H9 (cell line): Measurements from ENCODE around the gene CLRN3. TPM values are rescaled to one million over a fixed set of nuclear protein-coding genes. Genes with fewer than 3 reads are reported as not detected.

ENCODE experiments used
- DNase-seq: peaks from one replicate; pipeline ENCODE4 v3.0.0-alpha.2; 2017
- H2AFZ ChIP-seq: one replicate; pipeline ENCODE4 v1.6.1; 2013; ENCODE audit warnings: mild to moderate bottlenecking, low read length, control low read depth, moderate library complexity
- H2AK5ac ChIP-seq: 2 replicates; pipeline ENCODE4 v1.6.1; 2013; ENCODE audit warnings: low read length, control low read depth, mixed read lengths; ENCODE audit not compliant: insufficient read length
- H2BK120ac ChIP-seq: one replicate; pipeline ENCODE4 v1.6.1; 2013; ENCODE audit warnings: low read depth, mild to moderate bottlenecking, low read length, control low read depth, inconsistent platforms; ENCODE audit not compliant: poor library complexity, severe bottlenecking
- H2BK12ac ChIP-seq: 2 replicates; pipeline ENCODE4 v1.6.1; 2013; ENCODE audit warnings: low read length, control low read depth, mixed read lengths, low read depth; ENCODE audit not compliant: insufficient read length
- H2BK15ac ChIP-seq: 2 replicates; pipeline ENCODE4 v1.6.1; 2013; ENCODE audit warnings: low read depth, low read length, control low read depth
- H2BK20ac ChIP-seq: one replicate; pipeline ENCODE4 v1.6.1; 2013; ENCODE audit warnings: low read depth, mild to moderate bottlenecking, low read length, control low read depth, inconsistent platforms; ENCODE audit not compliant: poor library complexity, severe bottlenecking
- H2BK5ac ChIP-seq: 2 replicates; pipeline ENCODE4 v1.6.1; 2013; ENCODE audit warnings: low read length, control low read depth, mixed read lengths; ENCODE audit not compliant: insufficient read length
- H3K14ac ChIP-seq: 2 replicates; pipeline ENCODE4 v1.6.1; 2013; ENCODE audit warnings: low read length, control low read depth; ENCODE audit not compliant: insufficient read depth
- H3K18ac ChIP-seq: 2 replicates; pipeline ENCODE4 v1.6.1; 2013; ENCODE audit warnings: low read depth, mild to moderate bottlenecking, mixed read lengths, low read length, control low read depth; ENCODE audit not compliant: insufficient read length
- H3K23ac ChIP-seq: 2 replicates; pipeline ENCODE4 v1.6.1; 2013; ENCODE audit warnings: low read length, control low read depth, mixed read lengths, low read depth; ENCODE audit not compliant: insufficient read length
- H3K23me2 ChIP-seq: 2 replicates; pipeline ENCODE4 v1.6.1; 2013; ENCODE audit warnings: low read depth, mild to moderate bottlenecking, mixed read lengths, low read length, control low read depth; ENCODE audit not compliant: insufficient read length, poor library complexity, severe bottlenecking
- H3K27ac ChIP-seq: 2 replicates; pipeline ENCODE4 v1.5.1; 2013; ENCODE audit warnings: low read length, control low read depth, mixed read lengths, low read depth; ENCODE audit not compliant: insufficient read length
- H3K27me3 ChIP-seq: 2 replicates; pipeline ENCODE4 v1.6.1; 2013; ENCODE audit warnings: low read length, control low read depth, inconsistent platforms; ENCODE audit not compliant: insufficient read depth
- H3K4ac ChIP-seq: 2 replicates; pipeline ENCODE4 v1.6.1; 2013; ENCODE audit warnings: low read depth, mild to moderate bottlenecking, control low read depth, inconsistent platforms, low read length, moderate library complexity
- H3K4me1 ChIP-seq: 2 replicates; pipeline ENCODE4 v1.6.1; 2013; ENCODE audit warnings: low read length, control low read depth, inconsistent platforms; ENCODE audit not compliant: insufficient read depth
- H3K4me2 ChIP-seq: 2 replicates; pipeline ENCODE4 v1.6.1; 2013; ENCODE audit warnings: low read length, control low read depth, mixed read lengths; ENCODE audit not compliant: insufficient read length, insufficient read depth
- H3K56ac ChIP-seq: 2 replicates; pipeline ENCODE4 v1.6.1; 2013; ENCODE audit warnings: low read depth, mild to moderate bottlenecking, mixed read lengths, low read length, control low read depth; ENCODE audit not compliant: insufficient read length
- H3K79me1 ChIP-seq: 2 replicates; pipeline ENCODE4 v1.6.1; 2013; ENCODE audit warnings: low read depth, mild to moderate bottlenecking, moderate library complexity, low read length, control low read depth, inconsistent platforms; ENCODE audit not compliant: insufficient read depth, poor library complexity, severe bottlenecking
- H3K79me2 ChIP-seq: 2 replicates; pipeline ENCODE4 v1.6.1; 2013; ENCODE audit warnings: low read length, control low read depth, inconsistent platforms; ENCODE audit not compliant: insufficient read depth
- H3K9ac ChIP-seq: 2 replicates; pipeline ENCODE4 v1.6.1; 2013; ENCODE audit warnings: low read length, control low read depth, mixed read lengths; ENCODE audit not compliant: insufficient read length; ENCODE audit errors: extremely low read depth
- H3K9me3 ChIP-seq: one replicate; pipeline ENCODE4 v1.6.1; 2013; ENCODE audit warnings: low read depth, low read length, inconsistent platforms; ENCODE audit not compliant: control insufficient read depth
- H3T11ph ChIP-seq: one replicate; pipeline ENCODE4 v1.6.1; 2013; ENCODE audit warnings: mild to moderate bottlenecking, low read length, control low read depth, inconsistent platforms
- H4K20me1 ChIP-seq: one replicate; pipeline ENCODE4 v1.6.1; 2013; ENCODE audit not compliant: control insufficient read depth, insufficient read length, insufficient read depth
- H4K5ac ChIP-seq: 2 replicates; pipeline ENCODE4 v1.6.1; 2013; ENCODE audit warnings: low read depth, mild to moderate bottlenecking, mixed read lengths, low read length, control low read depth; ENCODE audit not compliant: insufficient read length
- H4K8ac ChIP-seq: replicated peaks from 2 replicates; pipeline ENCODE4 v1.6.1; 2013; ENCODE audit warnings: low read length, control low read depth, mixed read lengths, low read depth; ENCODE audit not compliant: insufficient read length
- H4K91ac ChIP-seq: 2 replicates; pipeline ENCODE4 v1.6.1; 2013; ENCODE audit warnings: low read depth, mild to moderate bottlenecking, moderate library complexity, mixed read lengths, low read length, control low read depth; ENCODE audit not compliant: insufficient read length
- H3K27ac Mint-ChIP-seq, 3 experiments: 2 replicates in 2 of 3; 3 replicates in 1 of 3; pipeline ENCODE4 v1.8.0; 2020 to 2021; ENCODE audit warnings: mixed read lengths in 3 of 3, mild to moderate bottlenecking in 1 of 3, moderate library complexity in 1 of 3
- H3K27me3 Mint-ChIP-seq: 2 replicates; pipeline ENCODE4 v1.8.0; 2021; ENCODE audit warnings: low read depth, mild to moderate bottlenecking, moderate library complexity, mixed read lengths
- H3K36me3 Mint-ChIP-seq, 3 experiments: 2 replicates in 2 of 3; 3 replicates in 1 of 3; pipeline ENCODE4 v1.8.0; 2020 to 2021; ENCODE audit warnings: low read depth in 3 of 3, mixed read lengths in 3 of 3; ENCODE audit not compliant: insufficient read depth in 1 of 3
- H3K4me1 Mint-ChIP-seq, 2 experiments: 2 replicates each; pipeline ENCODE4 v1.8.0; 2020; ENCODE audit warnings: mixed read lengths in 2 of 2
- H3K4me3 Mint-ChIP-seq, 2 experiments: 2 replicates in 1 of 2; 3 replicates in 1 of 2; pipeline ENCODE4 v1.8.0; 2020 to 2021; ENCODE audit warnings: mild to moderate bottlenecking in 2 of 2, mixed read lengths in 2 of 2, moderate library complexity in 1 of 2
- H3K9me3 Mint-ChIP-seq, 2 experiments: 2 replicates in 1 of 2; 3 replicates in 1 of 2; pipeline ENCODE4 v1.8.0; 2020; ENCODE audit warnings: mild to moderate bottlenecking in 2 of 2, mixed read lengths in 2 of 2, moderate library complexity in 1 of 2
- CTCF ChIP-seq: fragments of 200-600 bp; sonication (generic); conservative IDR thresholded peaks from 3 replicates; pipeline ENCODE4 v1.8.0; 2021; ENCODE audit warnings: antibody characterized with exemption, mild to moderate bottlenecking
- WGBS: extraction: QIAGEN DNeasy Blood & Tissue Kit; methylation state at CpG from one replicate; pipeline ENCODE4 v1.1.7; 2013; ENCODE audit warnings: missing lambda C conversion rate, low lambda C conversion rate, mixed read lengths; ENCODE audit not compliant: insufficient read length; ENCODE audit errors: extremely low coverage; 5-methylcytosine and 5-hydroxymethylcytosine counted together
- total RNA-seq: library from RNA; stranded (reverse); gene quantifications from 2 replicates; pipeline ENCODE4 v1.2.1, GENCODE V29; 2021

The CLRN3 gene
- total RNA-seq, 1 experiment from 2014 or later = not detected

GRCh38 chr10:127849224-127849623 lies 43.5 kb downstream of the CLRN3 start:
- Histone ChIP-seq H4K20me1 (no peaks in the 10 kb centered on the region), H4K91ac (no peak overlapping the region), H3K56ac (no peak overlapping the region), H4K8ac (no peak overlapping the region), H3K23ac (no peak overlapping the region), H3K79me1 (no peaks in the 10 kb centered on the region), H3K79me2 (no peaks in the 10 kb centered on the region), H3K4me1 (no peaks in the 10 kb centered on the region), H2AK5ac (no peak overlapping the region), H4K5ac (no peak overlapping the region), H3K18ac (no peak overlapping the region), H3K9me3 (no peaks in the 10 kb centered on the region), H2BK15ac (no peak overlapping the region), H3K14ac (no peak overlapping the region), H3K4me2 (no peak overlapping the region), H2AFZ (no peak overlapping the region), H2BK20ac (no peak overlapping the region), H3K27me3 (no peaks in the 10 kb centered on the region), H3K4ac (no peak overlapping the region), H3K23me2 (no peaks in the 10 kb centered on the region), H2BK12ac (no peak overlapping the region), H2BK120ac (no peak overlapping the region), H3K27ac (no peak overlapping the region), H3K9ac (no peak overlapping the region), H3T11ph (no peak overlapping the region), H2BK5ac (no peak overlapping the region)
- TF ChIP-seq CTCF = no peak
- H3K27me3 Mint-ChIP-seq = peaks cover 36% of the 10 kb centered on the region
- WGBS = no CpG with 5 or more reads among the region's 8 CpGs
- peaks cover 5 to 7% of the 10 kb centered on the region in 2 experiments for H3K4me1 Mint-ChIP-seq
- H3K27ac Mint-ChIP-seq = no peak overlapping the region
- no peaks in the 10 kb centered on the region for H3K9me3 Mint-ChIP-seq
- no peak overlapping the region for H3K4me3 Mint-ChIP-seq
- no peak for DNase-seq
- no peaks in the 10 kb centered on the region for H3K36me3 Mint-ChIP-seq
